GM10248 (cell line): Measurements from ENCODE around the gene UBL4A.

Source experiments
- CTCF ChIA-PET: fragments of 300-600 bp; sonication (Branson Sonifier 250); formaldehyde crosslinking; extraction: SDS; loops from one replicate; lab custom pipeline; 2021; ENCODE audit warnings: antibody characterized with exemption; lab: Yijun Ruan, JAX
- POLR2A ChIA-PET: fragments of 350-650 bp; sonication (Branson Sonifier 250); formaldehyde crosslinking; extraction: SDS; loops from one replicate; lab custom pipeline; 2020; ENCODE audit warnings: antibody characterized with exemption; lab: Yijun Ruan, JAX
- DNase-seq: peaks from one replicate; pipeline ENCODE4 v3.0.0; 2012; ENCODE audit errors: extremely low spot score
- CTCF ChIP-seq: IDR thresholded peaks from 2 replicates; pipeline ENCODE4 v1.5.1; 2012; ENCODE audit warnings: mild to moderate bottlenecking, low read depth; ENCODE audit errors: extremely low read depth, missing control alignments, control extremely low read depth

The UBL4A gene

GRCh38 chrX:154457491-154458115 lies 28.8 kb downstream of the UBL4A start:
- TF ChIP-seq CTCF, result no peak
- ChIA-PET POLR2A (interaction anchor here (1.3 kb wide), 1 partner anchor 55 kb away, joined by 3 read pairs; no protein-coding TSS in a partner anchor), CTCF (no interaction called here)
- peak; percentile 85 for DNase-seq

- ChIA-PET CTCF (interaction anchor here (1.4 kb wide), 1 partner anchor 11 kb away, joined by 3 read pairs; no protein-coding TSS in a partner anchor), POLR2A (no interaction called here)
- DNase-seq, result no peak
- TF ChIP-seq CTCF, result no peak
Observed at GRCh38 chrX:154452823-154453222, 33.6 kb downstream of the UBL4A start.

DNA sequence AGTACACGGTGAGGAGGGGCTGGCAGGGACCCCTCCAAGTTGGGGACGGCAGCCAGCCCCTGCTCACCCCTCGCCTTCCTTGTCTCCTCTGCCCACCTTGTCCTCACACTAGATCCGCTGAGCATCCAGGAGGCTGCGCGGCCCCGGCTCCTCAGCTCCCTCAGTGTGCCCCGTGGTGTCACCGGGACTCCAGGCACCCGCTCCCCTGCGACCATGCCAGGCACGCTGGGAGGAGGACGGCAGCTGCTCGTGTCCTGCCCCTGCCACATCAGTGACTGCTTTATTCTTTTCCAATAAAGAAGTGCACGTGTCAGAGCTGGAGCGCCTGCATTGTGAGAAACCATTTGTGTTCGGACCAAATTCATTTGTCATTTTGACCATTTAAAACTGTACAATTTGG lies 36.1 kb downstream of the UBL4A start:
- POLR2A ChIA-PET, result no interaction called here
- no peak for DNase-seq
- no peak for TF ChIP-seq CTCF
- CTCF ChIA-PET, result no interaction called here

DNA sequence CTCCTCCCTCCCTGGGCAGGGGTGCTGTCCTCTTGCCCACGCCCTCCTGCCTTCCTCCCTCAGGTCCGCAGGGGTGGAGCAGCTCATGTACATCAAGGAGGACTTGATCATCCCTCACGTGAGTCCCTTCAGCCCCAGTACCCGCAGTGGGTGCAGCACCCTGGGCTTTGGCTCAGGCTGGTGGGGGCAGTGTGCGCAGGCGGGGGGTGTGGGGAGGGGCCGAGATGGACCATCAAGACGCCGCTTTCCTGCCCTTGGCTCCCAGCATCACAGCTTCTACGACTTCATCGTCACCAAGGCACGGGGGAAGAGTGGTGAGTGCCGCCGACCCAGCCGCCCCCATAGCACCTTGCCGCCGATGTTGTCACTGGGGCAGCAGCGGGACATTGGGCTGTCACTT lies 36.8 kb downstream of the UBL4A start:
- CTCF ChIA-PET, result no interaction called here
- POLR2A ChIA-PET, result no interaction called here
- no peak for DNase-seq
- no peak for TF ChIP-seq CTCF

DNA sequence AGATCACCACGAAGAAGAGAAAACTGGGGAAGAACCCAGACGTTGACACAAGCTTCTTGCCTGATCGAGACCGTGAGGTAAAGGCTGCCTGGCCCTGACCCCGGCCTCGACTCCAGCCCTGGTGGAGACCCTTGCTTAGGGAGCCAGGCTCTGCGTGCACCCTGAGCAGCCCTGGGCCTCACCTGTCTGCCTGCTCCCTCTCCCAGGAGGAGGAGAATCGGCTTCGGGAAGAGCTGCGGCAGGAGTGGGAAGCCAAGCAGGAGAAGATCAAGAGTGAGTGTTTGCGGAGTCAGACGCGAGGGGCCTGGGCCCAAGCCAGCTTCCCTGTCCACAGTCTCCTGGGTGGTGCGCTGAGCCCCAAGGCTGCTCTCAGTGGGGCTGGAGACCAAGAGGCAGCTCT lies 37.9 kb downstream of the UBL4A start:
- ChIA-PET CTCF (no interaction called here), POLR2A (no interaction called here)
- DNase-seq, result no peak
- no peak for TF ChIP-seq CTCF

- no peak for DNase-seq
- ChIA-PET POLR2A (interaction anchor here (0.6 to 1.4 kb wide), 2 partner anchors 32 to 44 kb away, joined by 3 to 4 read pairs; partner anchors contain the start of genes LAGE3 and SLC10A3), CTCF (no interaction called here)
- no peak for TF ChIP-seq CTCF
Observed at GRCh38 chrX:154446430-154446829, 40.0 kb downstream of the UBL4A start.
